Large intestine (tissue), 3 donors: ENCODE measurements around the gene JUND. TPM values are rescaled to one million over a fixed set of nuclear protein-coding genes. Genes with fewer than 3 reads are reported as not detected.

Experiments used
- DNase-seq, 2 donors: peaks; one replicate each; pipeline versions ENCODE4 v3.0.0 to v3.0.0-alpha.2; 2013
- H3K27ac ChIP-seq: one replicate; pipeline ENCODE4 v1.5.1; 2013; ENCODE audit warnings: low read length
- H3K27me3 ChIP-seq: 2 replicates; pipeline ENCODE4 v1.6.1; 2013; ENCODE audit warnings: low read length; ENCODE audit not compliant: control insufficient read depth, insufficient read depth
- H3K36me3 ChIP-seq: 2 replicates; pipeline ENCODE4 v1.6.1; 2013; ENCODE audit warnings: low read length; ENCODE audit not compliant: control insufficient read depth, insufficient read depth
- H3K4me1 ChIP-seq: one replicate; pipeline ENCODE4 v1.6.1; 2013; ENCODE audit warnings: low read length; ENCODE audit not compliant: control insufficient read depth, insufficient read depth
- H3K4me3 ChIP-seq: one replicate; pipeline ENCODE4 v1.5.1; 2013; ENCODE audit warnings: low read length
- H3K9me3 ChIP-seq: one replicate; pipeline ENCODE4 v1.6.1; 2013; ENCODE audit warnings: mild to moderate bottlenecking, low read depth, low read length, moderate library complexity; ENCODE audit not compliant: control insufficient read depth
- WGBS: methylation state at CpG from one replicate; pipeline ENCODE4 v1.1.5; 2013; ENCODE audit warnings: low lambda C conversion rate; ENCODE audit not compliant: insufficient coverage; 5-methylcytosine and 5-hydroxymethylcytosine counted together
- polyA plus RNA-seq: library from polyadenylated mRNA; unstranded; fragments of 120-200 nt; gene quantifications from one replicate; pipeline ENCODE4 v1.2.1, GENCODE V29; 2013

Gene JUND
- polyA plus RNA-seq, 1 donor, result 163 TPM

- WGBS, result no CpG with 5 or more reads among the region's 7 CpGs
- Histone ChIP-seq H3K27ac (no peak overlapping the region), H3K4me3 (no peak overlapping the region), H3K9me3 (peaks cover 4% of the 10 kb centered on the region), H3K36me3 (no peaks in the 10 kb centered on the region), H3K27me3 (peaks cover 4% of the 10 kb centered on the region), H3K4me1 (no peaks in the 10 kb centered on the region)
- no peak for DNase-seq
Measured at GRCh38 chr19:18245297-18245696, 36.1 kb downstream of the JUND start.

- Histone ChIP-seq H3K36me3 (no peaks in the 10 kb centered on the region), H3K4me3 (no peak overlapping the region), H3K9me3 (no peaks in the 10 kb centered on the region), H3K27me3 (peaks cover 11% of the 10 kb centered on the region), H3K4me1 (no peaks in the 10 kb centered on the region), H3K27ac (no peak overlapping the region)
- no peak for DNase-seq
- WGBS, result no CpG with 5 or more reads among the region's 12 CpGs
Measured at GRCh38 chr19:18239303-18239702, 42.1 kb downstream of the JUND start.

DNA sequence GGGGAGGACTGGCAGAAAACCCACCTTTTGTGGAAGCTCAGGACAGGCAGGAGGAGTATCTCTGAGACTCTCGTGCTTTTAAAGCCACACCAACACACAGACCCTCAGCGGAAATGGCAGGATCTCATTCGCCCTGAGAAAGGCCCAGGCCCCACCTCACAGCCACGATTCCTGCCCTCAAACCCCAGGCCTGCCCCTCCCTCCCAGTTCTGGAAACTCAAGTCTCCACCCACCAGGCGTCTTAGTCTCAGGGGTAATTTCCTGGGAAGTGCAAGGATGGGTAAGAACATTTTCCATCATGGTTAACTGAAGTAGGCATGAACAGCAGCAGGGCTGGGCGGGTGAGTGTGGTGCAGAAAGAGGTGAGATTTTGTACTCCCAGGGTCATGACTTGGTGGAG, 47.2 kb downstream of the JUND start:
- DNase-seq, result no peak
- H3K36me3 ChIP-seq, result no peaks in the 10 kb centered on the region
- no CpG with 5 or more reads among the region's 6 CpGs for WGBS
- peaks cover 12% of the 10 kb centered on the region for H3K9me3 ChIP-seq
- H3K4me1 ChIP-seq, result peaks cover 2% of the 10 kb centered on the region
- H3K27ac ChIP-seq, result no peak overlapping the region
- H3K4me3 ChIP-seq, result no peak overlapping the region
- H3K27me3 ChIP-seq, result peaks cover 45% of the 10 kb centered on the region

GRCh38 chr19:18233224-18233825, 48.1 kb downstream of the JUND start:
- H3K36me3 ChIP-seq, result no peaks in the 10 kb centered on the region
- DNase-seq, result peak in 1 of 2 donors; percentile 56
- no peak overlapping the region for H3K4me3 ChIP-seq
- H3K4me1 ChIP-seq, result peaks cover 2% of the 10 kb centered on the region
- no peak overlapping the region for H3K27ac ChIP-seq
- no CpG with 5 or more reads among the region's 37 CpGs for WGBS
- peaks cover 12% of the 10 kb centered on the region for H3K9me3 ChIP-seq
- peaks cover 44% of the 10 kb centered on the region for H3K27me3 ChIP-seq

GRCh38 chr19:18232540-18233223, 48.7 kb downstream of the JUND start:
- Histone ChIP-seq H3K27ac (no peak overlapping the region), H3K9me3 (peaks cover 12% of the 10 kb centered on the region), H3K36me3 (no peaks in the 10 kb centered on the region), H3K27me3 (peaks cover 47% of the 10 kb centered on the region), H3K4me3 (no peak overlapping the region), H3K4me1 (peaks cover 2% of the 10 kb centered on the region)
- WGBS, result no CpG with 5 or more reads among the region's 46 CpGs
- DNase-seq, result no peak

DNA sequence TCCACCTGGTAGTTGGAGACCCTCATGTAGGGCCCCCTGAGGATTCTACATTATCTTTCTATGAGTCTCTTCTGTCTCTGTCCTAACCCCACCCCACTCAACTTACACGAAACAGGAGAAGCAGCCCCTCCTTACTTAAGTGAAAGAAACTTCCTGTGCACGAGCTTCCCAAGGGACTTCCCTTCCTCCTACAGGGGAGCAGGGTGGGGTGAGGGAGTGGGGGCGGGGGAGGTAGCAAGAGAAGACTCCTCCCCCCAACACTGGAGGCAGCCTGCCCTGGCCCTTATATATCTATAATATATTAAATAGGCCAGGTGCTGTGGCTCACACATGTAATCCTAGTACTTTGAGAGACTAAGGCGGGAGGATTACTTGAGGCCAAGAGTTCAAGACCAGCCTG, 49.6 kb downstream of the JUND start:
- no peak overlapping the region for H3K4me3 ChIP-seq
- peaks cover 56% of the 10 kb centered on the region for H3K27me3 ChIP-seq
- H3K36me3 ChIP-seq, result no peaks in the 10 kb centered on the region
- peaks cover 12% of the 10 kb centered on the region for H3K9me3 ChIP-seq
- H3K27ac ChIP-seq, result no peak overlapping the region
- peaks cover 2% of the 10 kb centered on the region for H3K4me1 ChIP-seq
- WGBS, result no CpG with 5 or more reads among the region's 4 CpGs
- DNase-seq, result no peak

- Histone ChIP-seq H3K27ac (no peak overlapping the region), H3K4me3 (no peak overlapping the region), H3K9me3 (peaks cover 12% of the 10 kb centered on the region), H3K36me3 (no peaks in the 10 kb centered on the region), H3K27me3 (peaks cover 61% of the 10 kb centered on the region), H3K4me1 (peaks cover 2% of the 10 kb centered on the region)
- no peak for DNase-seq
- WGBS, result no CpG with 5 or more reads among the region's 18 CpGs
Measured at GRCh38 chr19:18230941-18231734, 50.3 kb downstream of the JUND start.

DNA sequence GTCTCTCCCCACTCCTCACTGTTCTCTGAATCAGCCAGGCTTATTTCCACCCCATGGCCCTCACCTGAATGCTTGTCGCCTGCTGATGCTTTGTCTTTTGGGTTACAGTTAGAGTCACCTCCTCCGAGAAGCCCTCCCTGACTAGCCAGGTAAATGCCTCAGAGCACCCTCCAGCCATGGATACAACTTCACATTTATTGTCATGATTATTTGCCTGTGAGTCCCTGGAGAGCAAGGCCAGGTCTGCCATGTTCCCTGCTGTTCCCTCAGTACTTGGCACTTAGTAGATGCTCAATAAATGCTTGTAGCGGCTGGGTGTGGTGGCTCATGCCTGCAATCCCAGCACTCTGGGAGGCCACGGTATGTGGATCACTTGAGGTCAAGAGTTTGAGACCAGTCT, 51.5 kb downstream of the JUND start:
- Histone ChIP-seq H3K36me3 (no peaks in the 10 kb centered on the region), H3K4me1 (peaks cover 7% of the 10 kb centered on the region), H3K27ac (no peak overlapping the region), H3K4me3 (no peak overlapping the region), H3K27me3 (peaks cover 73% of the 10 kb centered on the region), H3K9me3 (peaks cover 14% of the 10 kb centered on the region)
- WGBS, result no CpG with 5 or more reads among the region's 4 CpGs
- no peak for DNase-seq

Other genes with a start within 250 kb of the JUND start
- gene IL12RB1, start 194.7 kb downstream of the JUND start, polyA plus RNA-seq, result 1.2 TPM
- 27.9 TPM for gene MAST3, start 183.8 kb downstream of the JUND start, polyA plus RNA-seq
- 67.7 TPM for gene PIK3R2, start 128.5 kb downstream of the JUND start, polyA plus RNA-seq
- gene IFI30, start 107.8 kb downstream of the JUND start, polyA plus RNA-seq, result 270 TPM
- gene MPV17L2, start 88.4 kb downstream of the JUND start, polyA plus RNA-seq, result 7.3 TPM
- 5.3 TPM for gene RAB3A, start 77.6 kb downstream of the JUND start, polyA plus RNA-seq
- gene PDE4C, start 55.2 kb downstream of the JUND start, polyA plus RNA-seq, result 1.2 TPM
- 5.5 TPM for gene IQCN, start 7.2 kb downstream of the JUND start, polyA plus RNA-seq
- gene LSM4, start 41.5 kb upstream of the JUND start, polyA plus RNA-seq, result 94.8 TPM
- gene PGPEP1, start 59.0 kb upstream of the JUND start, polyA plus RNA-seq, result 77.2 TPM
- 20.3 TPM for gene GDF15, start 104.5 kb upstream of the JUND start, polyA plus RNA-seq
- gene LRRC25, start 116.0 kb upstream of the JUND start, polyA plus RNA-seq, result 3.1 TPM
- 105 TPM for gene SSBP4, start 137.8 kb upstream of the JUND start, polyA plus RNA-seq
- 64.4 TPM for gene ISYNA1, start 156.5 kb upstream of the JUND start, polyA plus RNA-seq
- 9.6 TPM for gene ELL, start 240.4 kb upstream of the JUND start, polyA plus RNA-seq